Fibroblast of villous mesenchyme (primary cell): ENCODE data around the gene RALGPS1. TPM values are rescaled to one million over a fixed set of nuclear protein-coding genes. Genes with fewer than 3 reads are reported as not detected.

Source experiments
- DNase-seq: peaks from one replicate; pipeline ENCODE4 v3.0.0-alpha.2; 2010; ENCODE audit warnings: low read depth
- H3K4me3 ChIP-seq: 2 replicates; pipeline ENCODE4 v1.5.1; 2011; ENCODE audit warnings: low read depth, mild to moderate bottlenecking, low read length
- CTCF ChIP-seq: IDR thresholded peaks from 2 replicates; pipeline ENCODE4 v1.5.1; 2012; ENCODE audit warnings: low read depth, mild to moderate bottlenecking, low read length; ENCODE audit not compliant: insufficient read depth
- total RNA-seq: library from RNA; depleted of rRNA; stranded (reverse); fragments of >200 nt; gene quantifications from 2 replicates; pipeline ENCODE4 v1.2.3, GENCODE V29; 2012

The RALGPS1 gene
- total RNA-seq, 1 donor = 2.6 TPM

GRCh38 chr9:127090341-127090985 lies 175.9 kb downstream of the RALGPS1 start:
- H3K4me3 ChIP-seq = no peak overlapping the region
- no peak for TF ChIP-seq CTCF

GRCh38 chr9:127091526-127091925 lies 176.9 kb downstream of the RALGPS1 start:
- no peak for TF ChIP-seq CTCF
- no peak overlapping the region for H3K4me3 ChIP-seq
- DNase-seq = no peak

More at GRCh38 chr9:127090341-127090985, 175.9 kb downstream of the RALGPS1 start:
- DNase-seq = no peak

GRCh38 chr9:127092041-127092608 lies 177.5 kb downstream of the RALGPS1 start:
- no peak for TF ChIP-seq CTCF
- no peak overlapping the region for H3K4me3 ChIP-seq
- DNase-seq = no peak

GRCh38 chr9:127093319-127094020 lies 178.9 kb downstream of the RALGPS1 start:
- no peak overlapping the region for H3K4me3 ChIP-seq
- no peak for TF ChIP-seq CTCF
- no peak for DNase-seq

GRCh38 chr9:127095411-127095810 lies 180.8 kb downstream of the RALGPS1 start:
- DNase-seq = no peak
- TF ChIP-seq CTCF = no peak
- H3K4me3 ChIP-seq = no peak overlapping the region

GRCh38 chr9:127096208-127096607 lies 181.6 kb downstream of the RALGPS1 start:
- no peak for DNase-seq
- TF ChIP-seq CTCF = no peak
- H3K4me3 ChIP-seq = no peak overlapping the region
